ENCODE results near the gene NKIRAS2.

- TF ChIP-seq CTCF (conservative IDR thresholded peaks at IDR 0.05; ENCODE audit: low read length) (no peak), EZH2phosphoT487 (IDR thresholded peaks at IDR 0.05; ENCODE audit: borderline replicate concordance) (no peak)
Measured at GRCh38 chr17:42023524-42024349, 3.8 kb downstream of the NKIRAS2 start.

Measured in Loucy (cell line).